Transverse colon (tissue), 4 donors: ENCODE results near the gene CHST6.

Source experiments
- POLR2AphosphoS5 ChIP-seq, 3 donors: sonication (generic); formaldehyde crosslinking; IDR thresholded peaks; one replicate each; pipeline ENCODE4 v1.6.1; 2016; ENCODE audit warnings: antibody characterized with exemption in 3 of 3
- TF ChIP-seq, protein P1 (sequence below), 5 experiments: fragments of 200-600 bp in 3 of 5; fragments of 450-650 bp in 2 of 5; sonication (generic) in 3 of 5; IDR thresholded peaks; 1 replicate in 2 of 5; 2 replicates in 3 of 5; pipeline ENCODE4 v1.5.1; 2016 to 2017; ENCODE audit warnings: antibody characterized with exemption in 5 of 5, inconsistent platforms in 3 of 5, mild to moderate bottlenecking in 2 of 5, moderate library complexity in 1 of 5

DNA sequence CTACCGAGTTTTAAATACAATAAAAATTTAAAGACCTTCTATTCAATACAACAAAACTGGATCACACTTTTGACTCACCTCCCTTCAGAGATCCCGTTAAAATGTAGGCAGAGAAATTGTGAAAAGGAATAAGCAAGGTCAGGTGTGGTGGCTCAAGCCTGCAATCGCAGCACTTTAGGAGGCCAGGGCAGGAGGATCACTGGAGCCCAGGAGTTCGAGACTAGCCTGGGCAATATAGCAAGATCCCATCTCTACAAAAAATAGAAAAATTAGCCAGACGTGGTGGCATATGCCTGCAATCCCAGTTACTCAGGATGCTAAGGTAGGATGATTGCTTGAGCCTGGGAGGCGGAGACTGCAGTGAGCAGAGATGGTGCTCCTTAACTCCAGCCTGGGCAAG, 23.9 kb upstream of the CHST6 start:
- TF ChIP-seq, protein P1, sequence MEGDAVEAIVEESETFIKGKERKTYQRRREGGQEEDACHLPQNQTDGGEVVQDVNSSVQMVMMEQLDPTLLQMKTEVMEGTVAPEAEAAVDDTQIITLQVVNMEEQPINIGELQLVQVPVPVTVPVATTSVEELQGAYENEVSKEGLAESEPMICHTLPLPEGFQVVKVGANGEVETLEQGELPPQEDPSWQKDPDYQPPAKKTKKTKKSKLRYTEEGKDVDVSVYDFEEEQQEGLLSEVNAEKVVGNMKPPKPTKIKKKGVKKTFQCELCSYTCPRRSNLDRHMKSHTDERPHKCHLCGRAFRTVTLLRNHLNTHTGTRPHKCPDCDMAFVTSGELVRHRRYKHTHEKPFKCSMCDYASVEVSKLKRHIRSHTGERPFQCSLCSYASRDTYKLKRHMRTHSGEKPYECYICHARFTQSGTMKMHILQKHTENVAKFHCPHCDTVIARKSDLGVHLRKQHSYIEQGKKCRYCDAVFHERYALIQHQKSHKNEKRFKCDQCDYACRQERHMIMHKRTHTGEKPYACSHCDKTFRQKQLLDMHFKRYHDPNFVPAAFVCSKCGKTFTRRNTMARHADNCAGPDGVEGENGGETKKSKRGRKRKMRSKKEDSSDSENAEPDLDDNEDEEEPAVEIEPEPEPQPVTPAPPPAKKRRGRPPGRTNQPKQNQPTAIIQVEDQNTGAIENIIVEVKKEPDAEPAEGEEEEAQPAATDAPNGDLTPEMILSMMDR (IDR thresholded peaks at IDR 0.05), result no peak
- no peak for TF ChIP-seq POLR2AphosphoS5 (IDR thresholded peaks at IDR 0.05)
